ENCODE measurements around the gene PDLIM5. TPM values are rescaled to one million over a fixed set of nuclear protein-coding genes. Genes with fewer than 3 reads are reported as not detected.

PDLIM5 gene
- total RNA-seq, 1 experiment from 2014 or later, result 58.0 TPM

DNA sequence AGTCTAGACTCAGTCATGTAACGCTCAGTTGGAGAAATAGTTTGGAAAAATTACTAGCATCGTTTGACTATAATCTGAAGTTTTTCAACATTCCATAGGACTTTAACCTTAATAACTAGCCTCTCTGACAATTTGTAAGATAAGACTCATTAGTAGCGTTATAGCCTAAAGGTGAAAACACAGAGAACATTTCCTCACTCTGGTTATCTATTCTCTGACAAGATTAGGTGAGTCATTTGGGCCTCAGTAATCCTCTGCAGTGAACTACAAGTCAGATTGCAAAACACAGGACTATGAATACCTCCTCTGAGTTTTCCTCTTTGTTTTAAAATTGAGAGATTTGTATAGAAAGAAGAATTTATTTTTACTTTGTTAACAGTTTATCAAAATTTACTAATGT is 31.8 kb upstream of the PDLIM5 start:
- H3K4me1 ChIP-seq (ENCODE audit: insufficient read depth, low read length), result no peaks in the 10 kb centered on the region
- no peaks in the 10 kb centered on the region for H3K9me3 ChIP-seq (ENCODE audit: control insufficient read depth, low read depth, low read length)
- no peak overlapping the region for H2BK5ac ChIP-seq (ENCODE audit: insufficient read length, low read length)
- peaks cover 4 to 14% of the 10 kb centered on the region in 2 experiments for H3K9me3 Mint-ChIP-seq
- H3T11ph ChIP-seq (ENCODE audit: low read length), result no peak overlapping the region
- no peak overlapping the region for H4K5ac ChIP-seq (ENCODE audit: insufficient read length, low read depth, low read length)
- H3K56ac ChIP-seq (ENCODE audit: insufficient read length, low read depth, low read length), result no peak overlapping the region
- H3K4ac ChIP-seq (ENCODE audit: low read depth, low read length), result no peak overlapping the region
- H3K27ac ChIP-seq (ENCODE audit: insufficient read length, low read depth, low read length), result no peak overlapping the region
- no peak overlapping the region for H4K8ac ChIP-seq (replicated peaks; ENCODE audit: insufficient read length, low read depth, low read length)
- H2AK5ac ChIP-seq (ENCODE audit: insufficient read length, low read length), result no peak overlapping the region
- no peak overlapping the region for H3K9ac ChIP-seq (ENCODE audit: extremely low read depth, insufficient read length, low read length)
- no peak overlapping the region for H3K4me2 ChIP-seq (ENCODE audit: insufficient read depth, insufficient read length, low read length)
- peaks cover 9 to 12% of the 10 kb centered on the region in 2 experiments for H3K4me1 Mint-ChIP-seq
- H3K27ac Mint-ChIP-seq, result no peak overlapping the region
- H3K36me3 Mint-ChIP-seq (ENCODE audit: insufficient read depth in 1 of 3, low read depth in 3 of 3), result peaks cover 0 to 8% (median 0%) of the 10 kb centered on the region in 3 experiments; a peak in 4 of 7 replicates
- no peaks in the 10 kb centered on the region for H3K79me1 ChIP-seq (ENCODE audit: insufficient read depth, low read depth, low read length, poor library complexity, severe bottlenecking)
- no peaks in the 10 kb centered on the region for H4K20me1 ChIP-seq (ENCODE audit: control insufficient read depth, insufficient read depth, insufficient read length)
- H2BK120ac ChIP-seq (ENCODE audit: low read depth, low read length, poor library complexity, severe bottlenecking), result no peak overlapping the region
- H3K23ac ChIP-seq (ENCODE audit: insufficient read length, low read depth, low read length), result no peak overlapping the region
- no peak overlapping the region for H2BK15ac ChIP-seq (ENCODE audit: low read depth, low read length)
- H3K27me3 ChIP-seq (ENCODE audit: insufficient read depth, low read length), result no peaks in the 10 kb centered on the region
- no peak overlapping the region for H3K18ac ChIP-seq (ENCODE audit: insufficient read length, low read depth, low read length)
- DNase-seq, result no peak
- H2AFZ ChIP-seq (ENCODE audit: low read length), result no peak overlapping the region
- H3K79me2 ChIP-seq (ENCODE audit: insufficient read depth, low read length), result no peaks in the 10 kb centered on the region
- no peak overlapping the region for H2BK20ac ChIP-seq (ENCODE audit: low read depth, low read length, poor library complexity, severe bottlenecking)
- H3K4me3 Mint-ChIP-seq, result no peak overlapping the region
- no peak overlapping the region for H4K91ac ChIP-seq (ENCODE audit: insufficient read length, low read depth, low read length)
- TF ChIP-seq, protein P1, sequence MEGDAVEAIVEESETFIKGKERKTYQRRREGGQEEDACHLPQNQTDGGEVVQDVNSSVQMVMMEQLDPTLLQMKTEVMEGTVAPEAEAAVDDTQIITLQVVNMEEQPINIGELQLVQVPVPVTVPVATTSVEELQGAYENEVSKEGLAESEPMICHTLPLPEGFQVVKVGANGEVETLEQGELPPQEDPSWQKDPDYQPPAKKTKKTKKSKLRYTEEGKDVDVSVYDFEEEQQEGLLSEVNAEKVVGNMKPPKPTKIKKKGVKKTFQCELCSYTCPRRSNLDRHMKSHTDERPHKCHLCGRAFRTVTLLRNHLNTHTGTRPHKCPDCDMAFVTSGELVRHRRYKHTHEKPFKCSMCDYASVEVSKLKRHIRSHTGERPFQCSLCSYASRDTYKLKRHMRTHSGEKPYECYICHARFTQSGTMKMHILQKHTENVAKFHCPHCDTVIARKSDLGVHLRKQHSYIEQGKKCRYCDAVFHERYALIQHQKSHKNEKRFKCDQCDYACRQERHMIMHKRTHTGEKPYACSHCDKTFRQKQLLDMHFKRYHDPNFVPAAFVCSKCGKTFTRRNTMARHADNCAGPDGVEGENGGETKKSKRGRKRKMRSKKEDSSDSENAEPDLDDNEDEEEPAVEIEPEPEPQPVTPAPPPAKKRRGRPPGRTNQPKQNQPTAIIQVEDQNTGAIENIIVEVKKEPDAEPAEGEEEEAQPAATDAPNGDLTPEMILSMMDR (conservative IDR thresholded peaks at IDR 0.05), result no peak
- no peak overlapping the region for H2BK12ac ChIP-seq (ENCODE audit: insufficient read length, low read depth, low read length)
- no peak overlapping the region for H3K14ac ChIP-seq (ENCODE audit: insufficient read depth, low read length)
- WGBS (ENCODE audit: extremely low coverage, insufficient read length, low lambda C conversion rate), result no CpG with 5 or more reads among the region's 3 CpGs
- H3K23me2 ChIP-seq (ENCODE audit: insufficient read length, low read depth, low read length, poor library complexity, severe bottlenecking), result no peaks in the 10 kb centered on the region
- no peaks in the 10 kb centered on the region for H3K27me3 Mint-ChIP-seq (ENCODE audit: low read depth)

All from H9 (cell line).